Neural cell (in vitro differentiated cells): Measurements from ENCODE around the gene P2RY6.

ENCODE experiments used
- EP300 ChIP-seq: fragments of 450-650 bp; conservative IDR thresholded peaks from 2 replicates; pipeline ENCODE4 v1.6.1; 2014; ENCODE audit warnings: antibody characterized with exemption, mild to moderate bottlenecking, moderate library complexity; ENCODE audit not compliant: poor library complexity, severe bottlenecking
- EZH2 ChIP-seq: fragments of 200-600, 300-800 bp; shearing (Covaris generic), sonication (generic); IDR thresholded peaks from 2 replicates; pipeline ENCODE4 v1.6.1; 2014; ENCODE audit warnings: antibody characterized with exemption, low read length, borderline replicate concordance, mild to moderate bottlenecking; ENCODE audit not compliant: insufficient read depth, poor library complexity, severe bottlenecking
- POLR2AphosphoS5 ChIP-seq: IDR thresholded peaks from 2 replicates; pipeline ENCODE4 v1.6.1; 2012
- RAD21 ChIP-seq: fragments of 450-650 bp; conservative IDR thresholded peaks from 2 replicates; pipeline ENCODE4 v1.6.1; 2014; ENCODE audit warnings: antibody characterized with exemption, mild to moderate bottlenecking, moderate library complexity
- SMC3 ChIP-seq: fragments of 450-650 bp; conservative IDR thresholded peaks from 2 replicates; pipeline ENCODE4 v1.6.1; 2014; ENCODE audit warnings: antibody characterized with exemption, mild to moderate bottlenecking, moderate library complexity; ENCODE audit not compliant: poor library complexity
- TAF1 ChIP-seq: IDR thresholded peaks from 2 replicates; pipeline ENCODE4 v1.6.1; 2012; ENCODE audit warnings: low read depth
- TF ChIP-seq, protein P1 (sequence below): fragments of 450-650 bp; IDR thresholded peaks from 2 replicates; pipeline ENCODE4 v1.5.1; 2014; ENCODE audit warnings: antibody characterized with exemption, mild to moderate bottlenecking, moderate library complexity; ENCODE audit not compliant: poor library complexity, severe bottlenecking

DNA sequence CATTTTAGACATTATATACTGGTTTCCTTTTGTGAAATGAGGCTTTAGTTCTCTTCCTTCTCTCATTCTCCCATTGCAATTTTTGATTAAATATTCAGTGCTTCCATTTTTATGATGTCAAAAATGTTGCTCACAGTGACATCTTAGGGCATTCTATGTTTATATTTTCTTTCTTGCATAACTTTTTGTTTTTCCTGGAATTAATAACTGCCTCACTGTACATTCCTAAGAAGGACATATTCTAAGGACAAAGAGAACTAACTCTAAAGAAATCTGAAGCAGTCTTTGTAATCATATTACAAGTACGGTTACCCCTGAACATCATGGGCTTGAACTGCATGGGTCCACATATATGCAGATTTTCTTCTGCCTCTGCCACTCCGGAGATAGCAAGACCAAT, 25.8 kb upstream of the P2RY6 start:
- TF ChIP-seq RAD21 (no peak), EZH2 (no peak), TAF1 (no peak), SMC3 (no peak), EP300 (no peak), POLR2AphosphoS5 (no peak)
- TF ChIP-seq, protein P1, sequence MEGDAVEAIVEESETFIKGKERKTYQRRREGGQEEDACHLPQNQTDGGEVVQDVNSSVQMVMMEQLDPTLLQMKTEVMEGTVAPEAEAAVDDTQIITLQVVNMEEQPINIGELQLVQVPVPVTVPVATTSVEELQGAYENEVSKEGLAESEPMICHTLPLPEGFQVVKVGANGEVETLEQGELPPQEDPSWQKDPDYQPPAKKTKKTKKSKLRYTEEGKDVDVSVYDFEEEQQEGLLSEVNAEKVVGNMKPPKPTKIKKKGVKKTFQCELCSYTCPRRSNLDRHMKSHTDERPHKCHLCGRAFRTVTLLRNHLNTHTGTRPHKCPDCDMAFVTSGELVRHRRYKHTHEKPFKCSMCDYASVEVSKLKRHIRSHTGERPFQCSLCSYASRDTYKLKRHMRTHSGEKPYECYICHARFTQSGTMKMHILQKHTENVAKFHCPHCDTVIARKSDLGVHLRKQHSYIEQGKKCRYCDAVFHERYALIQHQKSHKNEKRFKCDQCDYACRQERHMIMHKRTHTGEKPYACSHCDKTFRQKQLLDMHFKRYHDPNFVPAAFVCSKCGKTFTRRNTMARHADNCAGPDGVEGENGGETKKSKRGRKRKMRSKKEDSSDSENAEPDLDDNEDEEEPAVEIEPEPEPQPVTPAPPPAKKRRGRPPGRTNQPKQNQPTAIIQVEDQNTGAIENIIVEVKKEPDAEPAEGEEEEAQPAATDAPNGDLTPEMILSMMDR: no peak
